SHP77 (cell line): ENCODE measurements around the gene KIAA0825.

ENCODE experiments used
- DNase-seq, 2 experiments: peaks; one replicate each; lab custom pipeline; 2025; lab: John Stamatoyannopoulos, UW

Gene KIAA0825

DNA sequence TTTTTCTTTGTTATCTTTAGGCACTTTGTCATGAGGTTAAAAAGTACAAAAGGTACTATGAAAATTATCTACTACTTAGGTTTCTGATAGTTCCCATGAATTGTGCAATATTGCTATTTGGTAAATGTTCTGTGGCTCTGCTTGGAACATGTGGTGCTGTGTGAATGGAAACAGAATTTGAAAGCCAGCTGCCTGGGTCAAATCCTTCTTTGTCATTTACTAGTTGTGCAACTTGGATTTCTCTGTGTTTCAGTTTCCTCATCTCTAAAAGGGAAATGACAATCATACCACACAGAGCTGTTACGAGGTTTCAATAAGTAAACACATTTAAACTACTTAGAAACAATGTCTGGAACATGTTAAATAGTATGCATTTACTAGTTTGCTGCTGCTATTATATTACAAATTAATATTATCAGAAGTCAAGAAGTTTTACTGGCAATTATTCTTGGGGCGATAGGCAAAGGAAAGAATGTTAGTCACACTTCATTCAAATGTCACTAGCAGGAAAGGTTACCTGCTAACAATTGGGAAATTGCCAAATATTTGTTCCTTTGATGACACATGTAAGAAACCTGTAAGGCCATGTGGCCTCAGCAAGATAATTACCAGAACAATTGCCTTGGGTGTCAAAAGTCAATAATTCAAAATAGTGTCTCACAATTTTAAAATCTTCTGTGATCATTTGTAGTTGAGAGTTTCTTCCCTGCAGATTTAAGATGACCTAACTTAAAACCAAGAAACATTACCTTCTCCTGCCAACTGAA lies 184.8 kb downstream of the KIAA0825 start:
- DNase-seq, result no peak

DNA sequence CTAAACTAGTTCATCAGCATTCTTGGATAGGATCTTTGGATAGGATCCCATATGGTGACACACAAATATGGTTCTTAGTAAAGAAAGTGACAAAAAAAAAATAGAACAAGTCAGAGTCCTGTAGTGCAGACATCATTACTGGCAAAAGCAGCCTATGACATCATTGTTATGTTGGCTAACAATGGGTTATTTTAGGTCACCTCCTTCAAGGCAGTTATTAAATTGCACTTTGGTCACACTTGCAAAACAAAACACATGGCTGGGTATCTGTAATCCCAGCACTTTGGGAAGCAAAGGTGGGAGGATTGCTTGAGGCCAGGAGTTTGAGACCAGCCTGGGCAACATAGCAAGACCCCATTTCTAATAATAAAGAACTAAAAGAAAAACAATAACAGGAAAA lies 185.9 kb downstream of the KIAA0825 start:
- no peak for DNase-seq

DNA sequence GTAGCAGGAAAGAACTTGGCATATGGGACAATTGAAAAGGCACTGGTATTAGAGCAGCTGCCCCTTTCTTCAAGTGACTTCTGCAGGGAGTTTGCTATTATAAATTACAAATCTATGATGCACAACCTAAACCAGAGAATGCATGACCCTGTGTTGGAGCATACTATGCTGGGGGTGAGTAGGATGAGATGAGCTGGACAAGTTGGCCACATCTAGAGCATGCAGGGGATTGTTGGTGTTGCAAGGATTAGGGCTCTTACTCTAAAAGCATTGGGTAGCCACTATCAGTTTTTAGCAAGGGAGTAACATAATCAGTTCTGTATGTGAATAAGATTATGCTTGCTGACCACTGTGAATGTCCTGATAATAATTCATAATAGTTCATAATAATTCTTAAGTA lies 186.7 kb downstream of the KIAA0825 start:
- DNase-seq, result no peak

DNA sequence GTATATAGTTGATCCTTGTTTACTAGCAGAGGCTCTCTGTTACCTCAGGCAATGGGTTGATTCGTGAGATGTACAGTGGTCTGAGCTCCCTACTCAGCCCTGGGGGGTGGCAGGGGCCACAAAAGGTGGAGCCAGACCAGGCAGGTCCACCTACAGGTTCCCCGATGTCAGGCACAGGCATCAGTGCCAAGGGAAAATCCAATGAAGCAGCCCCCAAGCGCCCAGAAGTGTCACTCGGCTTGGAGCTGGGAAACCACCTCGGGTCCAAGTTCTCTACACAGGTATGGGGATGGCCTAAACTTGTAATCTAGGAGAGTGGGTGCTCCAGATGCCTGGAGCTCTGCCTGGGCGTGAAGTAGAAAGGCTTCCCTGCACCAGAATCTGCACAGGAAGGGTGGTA lies 188.8 kb downstream of the KIAA0825 start:
- DNase-seq, result no peak

DNA sequence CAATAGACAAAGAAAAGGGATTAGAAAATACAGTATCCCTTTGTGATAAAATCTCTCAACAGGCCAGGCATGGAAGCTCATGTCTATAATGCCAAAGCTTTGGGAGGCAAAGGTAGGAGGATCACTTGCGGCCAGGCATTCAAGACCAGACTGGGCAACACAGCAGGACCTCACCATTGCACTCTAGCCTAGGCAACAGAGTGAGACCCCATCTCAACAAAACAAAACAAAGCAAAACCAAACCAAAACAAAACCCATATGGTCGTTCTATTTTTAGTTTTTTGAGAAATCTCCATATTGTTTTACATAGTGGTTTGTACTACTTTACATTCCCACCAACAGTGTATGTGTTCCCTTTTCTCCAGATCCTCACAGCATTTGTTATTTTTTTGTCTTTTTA lies 193.0 kb downstream of the KIAA0825 start:
- no peak for DNase-seq

DNA sequence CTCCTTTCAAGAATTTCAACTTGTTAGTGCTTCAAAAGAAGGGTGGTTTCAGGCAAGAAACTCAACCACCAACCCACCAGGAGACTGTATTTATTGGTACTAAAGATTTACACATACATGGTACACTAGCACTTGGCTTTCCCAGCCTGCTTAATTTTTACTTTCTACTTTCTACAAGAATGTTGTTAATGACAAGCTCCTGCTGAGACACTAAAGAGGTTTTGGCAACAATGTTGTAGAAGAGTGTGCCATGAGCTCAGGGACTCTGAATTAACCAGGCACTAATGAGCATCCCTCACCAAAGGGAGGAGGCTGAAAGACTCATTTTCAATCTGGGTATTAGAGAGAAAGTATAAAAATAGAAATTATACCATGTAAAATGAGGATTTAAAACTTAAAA lies 195.0 kb downstream of the KIAA0825 start:
- DNase-seq, result no peak

DNA sequence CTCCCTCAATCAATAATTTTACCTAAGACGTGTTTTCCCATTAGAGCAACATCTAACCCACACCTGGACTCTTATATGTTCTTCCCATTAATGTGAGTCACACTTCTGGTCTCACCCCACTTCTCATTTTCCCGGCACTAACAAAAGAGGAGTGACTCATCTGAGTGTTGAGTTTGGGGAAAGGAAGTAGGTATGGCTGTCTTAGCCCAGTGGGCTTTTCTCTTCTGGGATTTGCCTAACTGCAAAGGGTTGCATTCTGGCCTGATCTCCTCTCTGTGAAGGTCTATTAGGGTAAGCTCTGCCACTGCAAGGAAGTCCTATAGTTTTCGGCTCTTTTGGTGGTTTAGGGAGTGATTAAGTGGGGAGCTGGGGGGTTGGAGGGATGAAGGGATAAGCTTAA lies 195.6 kb downstream of the KIAA0825 start:
- peak; percentile 59 to 79 for DNase-seq

DNA sequence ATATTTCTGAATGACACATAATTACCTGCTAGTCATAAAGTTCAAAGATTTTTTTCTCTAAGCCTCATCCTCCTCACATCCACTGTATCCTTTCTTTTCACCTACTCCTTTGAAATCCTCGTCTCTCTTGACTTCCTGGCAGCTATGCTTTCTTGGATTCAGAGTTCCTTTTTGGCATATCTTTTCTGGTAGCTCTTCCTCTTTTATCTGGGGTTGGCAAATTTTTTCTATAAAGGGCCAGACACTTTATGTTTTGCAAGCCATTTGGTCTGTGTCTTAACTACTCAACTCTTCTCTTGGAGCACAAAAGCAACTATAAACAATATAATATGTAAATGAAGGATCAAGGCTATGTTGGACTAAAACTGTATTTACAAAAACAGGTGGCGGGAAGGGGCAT lies 197.5 kb downstream of the KIAA0825 start:
- DNase-seq, result no peak

DNA sequence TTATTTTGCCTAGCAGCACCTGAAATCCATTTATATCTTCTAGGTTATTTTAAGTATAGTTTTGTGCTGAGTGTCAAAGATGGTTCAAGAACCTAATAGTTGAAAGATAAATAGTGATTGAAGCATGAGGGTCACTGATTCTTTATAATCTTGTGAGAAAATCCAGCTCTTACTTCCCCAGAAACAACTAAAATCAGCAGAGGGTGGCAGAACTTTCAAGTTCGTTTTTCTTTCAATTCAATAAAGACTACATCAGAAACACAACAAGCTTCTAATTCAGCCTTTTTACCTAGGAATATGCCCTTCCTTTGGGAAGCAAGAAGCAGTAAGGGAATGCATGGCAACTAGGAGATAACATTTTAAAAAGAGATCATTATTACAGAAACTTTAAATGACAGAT lies 202.6 kb downstream of the KIAA0825 start:
- DNase-seq, result no peak

DNA sequence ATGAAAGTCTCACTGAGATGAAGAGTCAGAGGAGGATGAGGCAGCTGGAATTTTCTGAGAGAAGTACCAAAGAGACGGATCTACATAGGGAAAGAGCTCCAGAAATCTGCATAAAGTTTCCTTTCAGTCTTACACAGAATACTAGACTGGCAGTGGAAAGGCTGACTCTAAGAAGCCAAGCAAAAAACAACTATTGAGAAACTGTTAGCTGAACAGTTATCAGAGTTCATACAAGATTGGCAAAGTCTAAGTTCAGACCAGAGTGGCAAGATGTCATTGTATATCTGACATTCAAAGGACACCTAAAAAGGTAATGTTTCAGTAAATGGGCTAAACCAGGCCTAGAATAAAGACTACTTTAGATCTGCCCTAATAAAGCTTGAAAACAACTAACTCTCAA lies 209.0 kb downstream of the KIAA0825 start:
- no peak for DNase-seq

DNA sequence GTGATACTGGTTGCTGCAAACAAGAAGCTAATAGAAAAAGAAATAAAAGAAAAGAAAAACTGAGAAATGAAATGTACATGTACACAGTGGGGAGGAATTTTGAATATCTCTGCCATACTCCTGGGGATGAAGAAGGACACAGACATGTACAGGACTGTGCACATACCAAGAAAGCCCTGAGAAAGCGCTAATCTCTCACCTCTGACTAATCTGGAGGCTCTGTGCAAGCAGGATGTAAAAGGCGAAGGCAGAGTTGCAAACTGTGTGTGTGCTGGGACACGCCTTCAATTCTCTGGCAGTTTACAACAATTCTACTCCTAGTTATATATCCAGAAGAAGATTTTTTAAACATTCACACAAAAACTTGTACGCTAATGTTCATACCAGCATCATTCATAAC lies 211.4 kb downstream of the KIAA0825 start:
- DNase-seq, result no peak

DNA sequence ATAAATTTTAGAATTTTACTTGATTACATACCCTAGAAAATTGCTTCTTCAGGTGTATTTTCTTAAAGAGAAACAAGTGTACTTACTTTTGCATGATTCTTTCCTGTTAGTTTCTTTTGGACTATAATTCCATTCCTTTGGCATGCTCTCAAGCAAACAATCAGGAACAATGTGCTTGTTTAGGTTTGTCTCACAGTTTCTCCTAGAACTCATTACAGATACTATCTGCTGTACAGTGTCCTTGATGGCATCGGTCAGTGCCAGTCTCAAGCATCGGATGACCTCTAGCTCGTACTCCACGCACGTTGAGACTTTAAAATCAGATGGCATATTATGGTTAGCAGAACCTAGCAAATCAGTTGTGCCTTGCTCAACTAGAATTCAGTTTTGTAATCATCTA lies 214.9 kb downstream of the KIAA0825 start:
- no peak for DNase-seq

DNA sequence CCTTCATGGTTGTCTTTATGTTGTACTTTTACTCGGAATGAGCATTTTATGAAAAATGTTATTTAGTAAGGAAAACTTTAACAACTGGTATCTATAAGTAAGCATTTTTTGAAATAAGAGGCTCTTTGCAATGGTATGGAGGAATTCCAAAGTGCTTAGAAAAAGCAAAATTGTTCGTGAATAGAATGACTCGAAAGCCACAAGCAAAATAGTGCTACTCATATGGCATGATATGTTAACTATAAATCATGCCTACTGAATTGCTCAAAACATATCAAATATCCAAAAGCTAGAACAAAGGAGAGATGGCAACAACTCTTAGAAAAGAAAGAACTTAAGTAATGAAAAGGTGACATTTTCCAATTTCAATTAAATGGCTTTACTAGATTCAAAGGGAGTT lies 216.3 kb downstream of the KIAA0825 start:
- DNase-seq, result no peak

DNA sequence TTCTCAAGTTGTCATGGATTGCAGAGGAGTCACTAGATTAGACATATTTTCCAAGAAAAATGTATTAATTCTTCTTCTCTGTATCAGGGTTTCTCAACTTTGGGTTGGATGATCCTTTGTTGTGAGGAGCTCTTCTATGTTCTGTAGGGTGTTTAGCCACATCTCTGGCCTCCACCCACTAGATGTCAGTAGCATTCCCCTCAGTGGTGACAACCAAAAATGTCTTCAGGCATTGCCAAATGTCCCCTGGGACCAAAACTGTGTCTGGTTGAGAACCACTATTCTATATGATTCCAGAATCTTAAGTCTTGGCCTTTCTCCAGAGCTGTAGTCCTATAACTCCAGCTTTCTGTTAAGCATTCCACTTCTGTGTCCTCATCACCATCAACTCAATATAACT lies 220.9 kb downstream of the KIAA0825 start:
- no peak for DNase-seq

DNA sequence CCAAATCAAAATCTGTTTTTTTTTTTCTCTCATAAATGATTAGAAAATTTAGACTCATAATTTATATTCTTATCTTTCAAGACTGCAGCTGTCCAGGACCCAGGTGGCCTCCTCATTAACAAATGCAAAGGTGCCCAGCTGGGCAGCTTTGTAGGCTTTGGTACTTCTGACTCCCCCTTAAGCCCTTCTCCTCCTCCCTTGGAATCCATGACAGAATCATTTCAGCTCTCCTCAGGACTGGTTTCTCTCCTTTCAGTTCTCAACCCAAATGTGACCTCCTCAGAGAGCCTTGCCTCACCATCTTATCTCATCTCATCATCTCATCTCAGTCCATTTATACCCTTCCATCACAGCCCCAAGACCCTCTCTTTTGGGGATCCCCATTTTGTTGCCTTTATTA lies 221.7 kb downstream of the KIAA0825 start:
- DNase-seq, result no peak

DNA sequence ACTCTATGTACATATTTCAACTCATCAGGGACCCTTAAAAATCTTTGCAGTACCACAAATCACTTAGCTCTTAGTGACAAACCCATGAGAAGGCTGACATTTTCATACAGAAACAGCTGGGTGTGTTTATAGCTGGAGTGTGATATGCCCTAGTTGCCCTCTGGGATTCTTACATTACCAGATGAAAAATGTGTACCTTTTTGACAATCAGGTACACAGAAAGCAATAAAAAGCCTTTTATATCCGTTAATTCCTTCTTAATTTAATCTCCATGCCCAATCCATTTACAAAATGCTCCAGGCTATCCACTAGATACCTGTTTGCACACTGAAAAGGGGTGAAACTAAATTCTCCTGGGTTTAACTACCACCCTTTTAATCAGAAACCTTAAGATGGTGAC lies 222.9 kb downstream of the KIAA0825 start:
- no peak for DNase-seq

DNA sequence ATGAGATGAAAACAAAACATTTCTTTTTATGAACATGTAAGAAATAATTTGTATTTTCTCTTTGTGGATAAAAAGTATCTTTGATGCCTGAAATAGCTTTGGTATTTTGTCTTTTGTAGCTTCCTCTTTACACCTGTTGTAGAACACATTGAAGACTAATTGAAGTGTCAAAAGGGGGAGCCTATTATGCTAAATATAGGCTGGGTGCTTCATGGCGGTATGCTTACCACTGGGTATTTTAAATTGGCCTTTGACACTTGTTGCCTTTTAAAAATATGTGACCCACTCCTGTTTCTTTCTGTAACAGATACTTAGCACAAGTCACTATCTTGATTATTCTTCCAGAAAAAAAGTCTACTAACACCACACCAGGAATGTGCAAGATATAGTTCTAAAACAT lies 226.4 kb downstream of the KIAA0825 start:
- DNase-seq, result no peak

DNA sequence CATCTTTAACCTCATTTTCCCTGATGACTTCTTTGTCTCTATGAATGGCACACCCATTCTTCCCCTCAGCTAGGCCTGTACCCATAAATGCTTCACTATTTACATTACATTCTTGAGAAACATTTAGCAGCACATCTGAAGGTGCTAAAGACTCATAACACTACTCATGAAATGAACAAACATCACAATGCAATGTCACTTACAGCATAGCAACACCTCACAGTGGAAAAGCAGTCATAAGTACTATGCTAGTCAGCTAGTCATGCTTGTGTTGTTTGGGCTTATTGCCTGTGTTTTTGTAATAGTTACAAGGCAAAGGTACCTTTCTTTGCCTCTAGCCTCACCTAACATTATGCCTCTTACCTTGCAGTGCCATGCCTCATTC lies 228.9 kb downstream of the KIAA0825 start:
- DNase-seq, result no peak

DNA sequence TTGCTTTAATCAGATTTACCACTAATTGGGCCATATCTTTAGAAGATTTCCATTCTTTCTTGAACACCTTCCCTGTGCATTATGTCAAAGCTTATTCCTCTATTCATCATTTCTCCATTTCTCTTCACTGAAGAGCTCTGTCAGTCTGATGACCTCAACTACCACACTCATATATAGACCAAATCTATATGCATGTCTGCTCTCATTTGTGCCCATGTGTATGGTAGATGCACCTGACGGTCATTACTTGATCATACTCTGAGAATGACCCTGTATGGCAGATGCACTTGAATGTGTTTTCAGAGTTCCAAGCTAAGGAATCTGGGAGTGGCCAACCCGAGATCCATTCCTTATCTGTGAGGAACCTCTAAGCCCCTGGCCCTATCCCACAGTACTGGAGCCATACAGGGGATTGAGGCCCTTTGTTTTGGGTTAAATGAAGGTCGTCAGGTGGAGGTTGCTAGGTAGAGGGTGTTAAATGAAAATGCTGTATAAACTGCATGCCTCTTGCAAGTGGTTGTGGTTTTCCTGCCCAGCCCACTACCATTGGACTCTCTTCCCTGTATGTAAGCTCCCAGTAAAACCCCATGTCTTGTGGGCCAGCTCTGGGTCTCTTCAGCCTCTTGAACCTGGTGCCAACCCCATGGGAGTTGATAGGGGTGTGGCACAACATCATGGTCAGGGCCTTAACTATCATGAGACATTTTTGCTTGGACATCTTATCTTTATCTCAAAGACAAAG lies 229.5 kb downstream of the KIAA0825 start:
- no peak for DNase-seq

DNA sequence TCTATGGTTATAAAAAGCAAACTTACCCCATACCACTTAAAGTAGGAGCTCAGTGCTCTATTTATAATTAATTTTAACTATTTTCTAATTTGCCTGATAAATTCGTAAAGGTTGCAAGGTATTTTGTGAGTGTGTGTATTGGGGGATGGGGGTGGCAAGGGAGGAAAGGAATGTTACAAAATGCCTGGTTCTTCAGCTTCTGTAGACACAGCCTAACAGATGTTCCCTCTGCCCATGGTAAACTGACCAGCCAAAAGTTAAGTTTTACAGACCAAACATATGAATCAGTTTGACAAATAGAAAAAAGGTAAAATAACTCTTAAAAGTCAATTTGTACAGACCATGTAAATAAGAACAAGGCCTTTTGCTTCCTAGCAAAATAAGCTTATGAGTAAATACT lies 232.6 kb downstream of the KIAA0825 start:
- DNase-seq, result no peak

DNA sequence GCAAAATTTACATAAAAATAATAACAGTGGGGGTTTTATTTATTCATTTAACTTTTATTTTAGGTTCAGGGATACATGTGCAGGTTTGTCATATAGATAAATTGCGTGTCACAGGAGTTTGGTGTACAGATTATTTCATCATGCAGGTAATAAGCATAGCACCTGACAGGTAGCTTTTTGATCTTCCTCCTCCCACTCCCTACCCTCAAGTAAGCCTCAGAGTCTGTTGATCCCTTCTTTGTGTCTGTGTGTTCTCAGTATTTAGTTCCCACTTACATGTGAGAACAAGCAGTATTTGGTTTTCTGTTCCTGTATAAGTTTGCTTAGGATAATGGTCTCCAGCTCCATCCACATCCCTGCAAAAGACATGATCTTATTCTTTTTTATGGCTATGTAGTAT lies 240.3 kb downstream of the KIAA0825 start:
- DNase-seq, result no peak

DNA sequence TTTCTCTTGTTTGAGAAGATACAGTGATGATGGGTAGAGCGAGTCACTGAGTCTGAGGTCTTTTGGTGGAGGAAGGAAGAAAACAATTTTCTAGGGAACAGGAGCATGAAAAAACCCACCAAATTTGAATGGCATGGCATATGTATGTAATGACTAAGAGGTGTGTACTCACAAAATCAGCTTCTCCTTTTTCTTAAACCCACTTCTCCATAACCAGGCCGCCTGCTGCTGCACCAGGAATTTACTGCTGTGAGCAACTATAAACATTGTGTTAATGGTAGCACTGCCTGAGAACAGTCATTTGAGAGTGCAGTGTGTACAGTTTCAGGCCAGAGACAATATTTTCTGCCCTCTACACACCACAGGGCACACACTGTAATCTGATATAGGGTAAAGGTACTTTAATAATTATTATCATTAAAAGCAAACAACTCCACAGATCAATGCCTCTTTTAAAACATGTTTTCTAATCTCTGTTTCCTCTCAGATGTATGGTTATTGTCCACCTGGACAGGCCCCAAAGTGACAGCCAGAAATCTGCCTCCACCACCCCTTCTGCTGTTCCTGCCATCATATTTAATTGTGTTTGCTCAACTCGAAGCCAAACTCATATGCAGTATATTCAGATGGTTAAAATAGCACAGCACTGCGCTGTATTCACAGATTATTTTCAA lies 241.6 kb downstream of the KIAA0825 start:
- DNase-seq, result peak; percentile 18 to 29

DNA sequence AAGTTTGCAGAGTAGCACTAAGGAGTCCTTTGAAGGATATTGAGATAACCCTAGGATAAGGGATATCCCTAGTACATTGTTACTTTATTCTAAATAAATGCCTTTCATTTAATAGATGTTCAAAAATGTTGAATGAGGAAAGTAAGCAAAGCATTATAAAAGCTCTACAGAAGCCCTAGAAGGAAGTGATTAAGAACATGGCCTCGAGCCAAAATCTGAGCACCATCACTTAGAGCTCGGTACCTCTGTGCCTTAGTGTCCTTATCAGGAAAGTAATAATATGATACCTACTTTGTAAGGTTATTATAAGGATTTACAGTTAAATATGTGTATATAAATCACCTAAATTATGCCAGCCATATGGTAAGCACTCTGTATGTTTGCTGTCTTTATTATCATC lies 242.6 kb downstream of the KIAA0825 start:
- DNase-seq, result no peak
